HepG2 (cell line): ENCODE results near the gene BANP. TPM values are rescaled to one million over a fixed set of nuclear protein-coding genes. Genes with fewer than 3 reads are reported as not detected.
A peak's percentile ranks its signal among the peaks of the same experiment; 100 is the strongest.

ENCODE experiments used
- ATAC-seq: fragments of 200-7000 bp; cut with Tn5 transposase; 3 replicates; pipeline ENCODE4 v1.9.1; 2020; ENCODE audit warnings: mild to moderate bottlenecking, moderate library complexity
- BruUV-seq: library from RNA; stranded (reverse); fragments of 400-500 nt; replicated peaks from 2 replicates; lab custom pipeline; 2021; lab: Mats Ljungman, UMichigan
- CTCF ChIA-PET: fragments of 300-600 bp; formaldehyde crosslinking; extraction: SDS; loops from one replicate; lab custom pipeline; 2021; ENCODE audit warnings: low total read pairs, inconsistent platforms, low intra/inter-chr PET ratio; lab: Yijun Ruan, JAX
- POLR2A ChIA-PET: fragments of 350-600 bp; sonication (Branson Sonifier 250); formaldehyde crosslinking; loops from one replicate; lab custom pipeline; 2020; ENCODE audit warnings: antibody characterized with exemption, inconsistent platforms; lab: Yijun Ruan, JAX
- DNase-seq: peaks from one replicate; pipeline ENCODE4 v3.0.0-alpha.2; 2015; ENCODE audit warnings: low spot score
- FAIRE-seq: peaks from 3 replicates; lab custom pipeline; 2011; peaks lifted over from hg19 to GRCh38; lab: Jason Lieb, UNC
- H2AFZ ChIP-seq: one replicate; pipeline ENCODE4 v1.6.1; 2011; ENCODE audit warnings: low read length, inconsistent platforms
- H3K27ac ChIP-seq: fragments of 300-600 bp; 3 replicates; pipeline ENCODE4 v1.8.0; 2011; ENCODE audit warnings: mixed run types, mild to moderate bottlenecking, mixed read lengths, low read length, inconsistent platforms; ENCODE audit not compliant: insufficient read depth; ENCODE audit errors: extremely low read length
- H3K27me3 ChIP-seq, 2 experiments: fragments of 200-600 bp in 1 of 2; 2 replicates in 1 of 2; 3 replicates in 1 of 2; pipeline versions ENCODE4 v1.6.0 to v1.8.0; 2011; ENCODE audit warnings: low read length in 2 of 2, mild to moderate bottlenecking in 2 of 2, moderate library complexity in 2 of 2, inconsistent platforms in 1 of 2; ENCODE audit not compliant: insufficient read depth in 2 of 2, control insufficient read depth in 1 of 2
- H3K36me3 ChIP-seq, 2 experiments: fragments of 200-600 bp in 1 of 2; replicated peaks in 1 of 2; 2 replicates in 1 of 2; 3 replicates in 1 of 2; pipeline versions ENCODE4 v1.5.1 to v1.8.0; 2011; ENCODE audit warnings: low read length in 2 of 2, inconsistent platforms in 1 of 2; ENCODE audit not compliant: insufficient read depth in 2 of 2, control insufficient read depth in 1 of 2
- H3K4me1 ChIP-seq: 2 replicates; pipeline ENCODE4 v1.5.1; 2012; ENCODE audit warnings: low read length, inconsistent platforms; ENCODE audit not compliant: insufficient read depth
- H3K4me2 ChIP-seq: 2 replicates; pipeline ENCODE4 v1.6.0; 2011; ENCODE audit warnings: low read depth, low read length, inconsistent platforms
- H3K4me3 ChIP-seq, 3 experiments: fragments of 200-600 bp in 1 of 3; sonication (generic), shearing (Covaris generic) in 1 of 3; replicated peaks in 1 of 3; 2 replicates each; pipeline ENCODE4 v1.5.1; 2011 to 2016; ENCODE audit warnings: low read length in 3 of 3, inconsistent platforms in 2 of 3, low read depth in 2 of 3, mild to moderate bottlenecking in 2 of 3, control low read depth in 1 of 3, mixed read lengths in 1 of 3; ENCODE audit not compliant: insufficient read depth in 1 of 3
- H3K79me2 ChIP-seq: one replicate; pipeline ENCODE4 v1.6.1; 2011; ENCODE audit warnings: low read length, inconsistent platforms; ENCODE audit not compliant: insufficient read depth
- H3K9ac ChIP-seq: 2 replicates; pipeline ENCODE4 v1.6.0; 2011; ENCODE audit warnings: mild to moderate bottlenecking, low read depth, low read length, inconsistent platforms; ENCODE audit not compliant: insufficient read depth
- H3K9me3 ChIP-seq: 2 replicates; pipeline ENCODE4 v1.5.1; 2012; ENCODE audit warnings: mild to moderate bottlenecking, low read length
- H4K20me1 ChIP-seq: 2 replicates; pipeline ENCODE4 v1.6.0; 2011; ENCODE audit warnings: inconsistent platforms, mild to moderate bottlenecking, low read length, moderate library complexity; ENCODE audit not compliant: insufficient read depth
- CREB1 ChIP-seq, 2 experiments: fragments of 450-650 bp in 1 of 2; IDR thresholded peaks; 2 replicates each; pipeline ENCODE4 v1.6.1; 2016 to 2017; ENCODE audit warnings: control low read depth in 1 of 2, mild to moderate bottlenecking in 1 of 2, missing compliant biosample characterization in 1 of 2, missing genetic modification characterization in 1 of 2
- ETS1 ChIP-seq: sonication (generic); formaldehyde crosslinking; IDR thresholded peaks from 2 replicates; pipeline ENCODE4 v1.4.0; 2020; ENCODE audit warnings: missing genetic modification reagents
- IRF2 ChIP-seq: IDR thresholded peaks from 2 replicates; pipeline ENCODE4 v1.6.1; 2018; ENCODE audit warnings: missing genetic modification reagents, missing compliant biosample characterization
- MAFF ChIP-seq: IDR thresholded peaks from 2 replicates; pipeline ENCODE4 v1.6.1; 2011; ENCODE audit warnings: low read depth, low read length, improper control_type of control experiment
- MAFK ChIP-seq, 2 experiments: IDR thresholded peaks in 1 of 2; conservative IDR thresholded peaks in 1 of 2; 2 replicates each; pipeline ENCODE4 v1.6.1; 2011; ENCODE audit warnings: improper control_type of control experiment in 2 of 2, low read length in 2 of 2
- SYNCRIP ChIP-seq: fragments of 200-400 bp; formaldehyde crosslinking; IDR thresholded peaks from 2 replicates; pipeline ENCODE4 v1.6.1; 2018; ENCODE audit warnings: mild to moderate bottlenecking, low read depth, low read length; ENCODE audit not compliant: insufficient read depth
- TAF1 ChIP-seq: sonication (generic); formaldehyde crosslinking; IDR thresholded peaks from 2 replicates; pipeline ENCODE4 v1.4.0; 2020; ENCODE audit warnings: missing genetic modification reagents
- TOE1 ChIP-seq: sonication (generic); formaldehyde crosslinking; IDR thresholded peaks from 2 replicates; pipeline ENCODE4 v1.4.0; 2020; ENCODE audit warnings: mild to moderate bottlenecking, missing genetic modification reagents
- ZNF292 ChIP-seq: sonication (generic); formaldehyde crosslinking; IDR thresholded peaks from 2 replicates; pipeline ENCODE4 v1.8.1; 2022; ENCODE audit warnings: mild to moderate bottlenecking, low read depth, missing genetic modification reagents, borderline replicate concordance
- ZNF430 ChIP-seq: sonication (generic); formaldehyde crosslinking; IDR thresholded peaks from 2 replicates; pipeline ENCODE4 v1.9.0; 2021; ENCODE audit warnings: mild to moderate bottlenecking, missing genetic modification reagents
- ZNF547 ChIP-seq: sonication (generic); formaldehyde crosslinking; IDR thresholded peaks from 2 replicates; pipeline ENCODE4 v1.5.1; 2020; ENCODE audit warnings: mild to moderate bottlenecking, missing genetic modification reagents
- ZNF75D ChIP-seq: sonication (generic); formaldehyde crosslinking; IDR thresholded peaks from 2 replicates; pipeline ENCODE4 v1.8.1; 2023; ENCODE audit warnings: missing genetic modification reagents, mild to moderate bottlenecking, borderline replicate concordance
- ZNF839 ChIP-seq: sonication (generic); formaldehyde crosslinking; IDR thresholded peaks from 2 replicates; pipeline ENCODE4 v1.4.0; 2020; ENCODE audit warnings: missing genetic modification reagents, mild to moderate bottlenecking, borderline replicate concordance
- WGBS: methylation state at CpG from one replicate; pipeline ENCODE4 v1.1.6; 2017; ENCODE audit warnings: low lambda C conversion rate; 5-methylcytosine and 5-hydroxymethylcytosine counted together
- in situ Hi-C: cut with HindIII; loops from 2 replicates; pipeline ENCODE4 v1.10.0; 2017; ENCODE audit warnings: low pct_unique_long_range_greater_than_20kb; ENCODE audit not compliant: extremely low pct_ligation_motif_present
- intact Hi-C: fragments of 100-400 bp; cut with micrococcal nuclease; formaldehyde crosslinking; loops from one replicate; pipeline ENCODE4 v1.10.0; 2022; ENCODE audit not compliant: unreplicated experiment
- polyA plus RNA-seq, 8 experiments: library from polyadenylated mRNA; depleted of rRNA in 3 of 8; stranded (reverse) in 7 of 8; unstranded in 1 of 8; fragments of >200 nt; fragmentation: Illumina TruSeq in 4 of 8; extraction: Trizol in 4 of 8; gene quantifications; 2 replicates each; pipeline versions ENCODE4 v1.2.1 to v1.2.3, GENCODE V29; 2011 to 2016; ENCODE audit warnings: low read depth in 4 of 8, missing spikeins in 1 of 8, mixed read lengths in 1 of 8; ENCODE audit not compliant: insufficient read depth in 1 of 8
- total RNA-seq, 5 experiments: library from RNA; depleted of rRNA; stranded (reverse); fragments of >200 nt; fragmentation: Illumina TruSeq; extraction: Trizol; gene quantifications; 2 replicates each; pipeline ENCODE4 v1.2.3, GENCODE V29; 2016; ENCODE audit warnings: low read depth in 1 of 5
- TF ChIP-seq, protein P1 (sequence below): sonication (generic); formaldehyde crosslinking; IDR thresholded peaks from 2 replicates; pipeline ENCODE4 v1.5.1; 2020; ENCODE audit warnings: mild to moderate bottlenecking, missing genetic modification reagents, moderate library complexity
- TF ChIP-seq, protein P2 (sequence below): sonication (generic); formaldehyde crosslinking; IDR thresholded peaks from 2 replicates; pipeline ENCODE4 v1.8.0; 2023; ENCODE audit warnings: mild to moderate bottlenecking, missing genetic modification reagents
- TF ChIP-seq, protein P3 (sequence below): sonication (generic); formaldehyde crosslinking; IDR thresholded peaks from 2 replicates; pipeline ENCODE4 v1.4.0; 2020; ENCODE audit warnings: missing genetic modification reagents, borderline replicate concordance

BANP gene
- total and polyA plus RNA-seq, 2 of the 13 experiments (the other 11 are each of a cell fraction or from before 2014, with no cell fraction given), result 20.2 to 23.8 TPM

GRCh38 chr16:87945351-87946042 is 5.7 kb upstream of the BANP start:
- POLR2A ChIA-PET, result interaction anchor here (2.1 kb wide), 1 partner anchor 9 kb away, joined by 14 read pairs; the partner anchor contains the start of gene CA5A
- CTCF ChIA-PET, result no interaction called here
- intact Hi-C loops, result no loop called here
- TF ChIP-seq TAF1 (CRISPR knock-in tag), result 0 out of 2 replicates have a peak, but pooled peaks have one; percentile 13
- no peak for TF ChIP-seq SYNCRIP
- TF ChIP-seq ZNF292 (CRISPR knock-in tag), result no peak
- TF ChIP-seq, protein P1, sequence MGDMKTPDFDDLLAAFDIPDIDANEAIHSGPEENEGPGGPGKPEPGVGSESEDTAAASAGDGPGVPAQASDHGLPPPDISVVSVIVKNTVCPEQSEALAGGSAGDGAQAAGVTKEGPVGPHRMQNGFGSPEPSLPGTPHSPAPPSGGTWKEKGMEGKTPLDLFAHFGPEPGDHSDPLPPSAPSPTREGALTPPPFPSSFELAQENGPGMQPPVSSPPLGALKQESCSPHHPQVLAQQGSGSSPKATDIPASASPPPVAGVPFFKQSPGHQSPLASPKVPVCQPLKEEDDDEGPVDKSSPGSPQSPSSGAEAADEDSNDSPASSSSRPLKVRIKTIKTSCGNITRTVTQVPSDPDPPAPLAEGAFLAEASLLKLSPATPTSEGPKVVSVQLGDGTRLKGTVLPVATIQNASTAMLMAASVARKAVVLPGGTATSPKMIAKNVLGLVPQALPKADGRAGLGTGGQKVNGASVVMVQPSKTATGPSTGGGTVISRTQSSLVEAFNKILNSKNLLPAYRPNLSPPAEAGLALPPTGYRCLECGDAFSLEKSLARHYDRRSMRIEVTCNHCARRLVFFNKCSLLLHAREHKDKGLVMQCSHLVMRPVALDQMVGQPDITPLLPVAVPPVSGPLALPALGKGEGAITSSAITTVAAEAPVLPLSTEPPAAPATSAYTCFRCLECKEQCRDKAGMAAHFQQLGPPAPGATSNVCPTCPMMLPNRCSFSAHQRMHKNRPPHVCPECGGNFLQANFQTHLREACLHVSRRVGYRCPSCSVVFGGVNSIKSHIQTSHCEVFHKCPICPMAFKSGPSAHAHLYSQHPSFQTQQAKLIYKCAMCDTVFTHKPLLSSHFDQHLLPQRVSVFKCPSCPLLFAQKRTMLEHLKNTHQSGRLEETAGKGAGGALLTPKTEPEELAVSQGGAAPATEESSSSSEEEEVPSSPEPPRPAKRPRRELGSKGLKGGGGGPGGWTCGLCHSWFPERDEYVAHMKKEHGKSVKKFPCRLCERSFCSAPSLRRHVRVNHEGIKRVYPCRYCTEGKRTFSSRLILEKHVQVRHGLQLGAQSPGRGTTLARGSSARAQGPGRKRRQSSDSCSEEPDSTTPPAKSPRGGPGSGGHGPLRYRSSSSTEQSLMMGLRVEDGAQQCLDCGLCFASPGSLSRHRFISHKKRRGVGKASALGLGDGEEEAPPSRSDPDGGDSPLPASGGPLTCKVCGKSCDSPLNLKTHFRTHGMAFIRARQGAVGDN (CRISPR knock-in tag), result peak; percentile 45; the same call in 1 of the 2 replicates
- no peak for TF ChIP-seq ETS1
- peak; percentile 71 for TF ChIP-seq CREB1 (IDR thresholded peaks at IDR 0.05)
- TF ChIP-seq CREB1 (CRISPR knock-in tag; IDR thresholded peaks at IDR 0.05), result no peak; the same call in 1 of the 2 replicates
- no peak for TF ChIP-seq ZNF430
- TF ChIP-seq ZNF75D (CRISPR knock-in tag), result no peak
- TF ChIP-seq ZNF547, result 0 out of 2 replicates have a peak, but pooled peaks have one; percentile 22
- TF ChIP-seq, protein P2, sequence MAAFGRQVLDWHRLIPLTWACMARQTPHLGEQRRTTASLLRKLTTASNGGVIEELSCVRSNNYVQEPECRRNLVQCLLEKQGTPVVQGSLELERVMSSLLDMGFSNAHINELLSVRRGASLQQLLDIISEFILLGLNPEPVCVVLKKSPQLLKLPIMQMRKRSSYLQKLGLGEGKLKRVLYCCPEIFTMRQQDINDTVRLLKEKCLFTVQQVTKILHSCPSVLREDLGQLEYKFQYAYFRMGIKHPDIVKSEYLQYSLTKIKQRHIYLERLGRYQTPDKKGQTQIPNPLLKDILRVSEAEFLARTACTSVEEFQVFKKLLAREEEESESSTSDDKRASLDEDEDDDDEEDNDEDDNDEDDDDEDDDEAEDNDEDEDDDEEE, result no peak
- TF ChIP-seq, protein P3, sequence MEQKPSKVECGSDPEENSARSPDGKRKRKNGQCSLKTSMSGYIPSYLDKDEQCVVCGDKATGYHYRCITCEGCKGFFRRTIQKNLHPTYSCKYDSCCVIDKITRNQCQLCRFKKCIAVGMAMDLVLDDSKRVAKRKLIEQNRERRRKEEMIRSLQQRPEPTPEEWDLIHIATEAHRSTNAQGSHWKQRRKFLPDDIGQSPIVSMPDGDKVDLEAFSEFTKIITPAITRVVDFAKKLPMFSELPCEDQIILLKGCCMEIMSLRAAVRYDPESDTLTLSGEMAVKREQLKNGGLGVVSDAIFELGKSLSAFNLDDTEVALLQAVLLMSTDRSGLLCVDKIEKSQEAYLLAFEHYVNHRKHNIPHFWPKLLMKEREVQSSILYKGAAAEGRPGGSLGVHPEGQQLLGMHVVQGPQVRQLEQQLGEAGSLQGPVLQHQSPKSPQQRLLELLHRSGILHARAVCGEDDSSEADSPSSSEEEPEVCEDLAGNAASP (CRISPR knock-in tag), result no peak
- 0 out of 2 replicates have a peak, but pooled peaks have one; percentile 17 for TF ChIP-seq IRF2 (CRISPR knock-in tag)
- peak; percentile 81 for TF ChIP-seq MAFF
- TF ChIP-seq TOE1 (CRISPR knock-in tag), result no peak
- no peak for TF ChIP-seq ZNF839
- TF ChIP-seq MAFK (conservative IDR thresholded peaks at IDR 0.05 in 1 of 2, IDR thresholded peaks at IDR 0.05 in 1 of 2; ENCODE audit: low read length in 2 of 2), result peak; percentile 83 to 91

More at GRCh38 chr16:87945351-87946042, 5.7 kb upstream of the BANP start:
- FAIRE-seq (no peak), ATAC-seq (no peak), DNase-seq (no peak)
- no peaks in the 10 kb centered on the region for H3K9me3 ChIP-seq
- peak overlapping the region; percentile 21 for H3K4me2 ChIP-seq
- WGBS, result 52% methylated on average over 21 of the region's 22 CpGs
- peaks cover 68% of the 10 kb centered on the region for H3K4me1 ChIP-seq
- peak overlapping the region; percentile 38 for H2AFZ ChIP-seq
- H3K4me3 ChIP-seq, result no peak overlapping the region
- in situ Hi-C loops, result no loop called here
- no peaks in the 10 kb centered on the region for H3K27me3 ChIP-seq
- H3K9ac ChIP-seq, result no peak overlapping the region
- no peaks in the 10 kb centered on the region for H3K36me3 ChIP-seq
- H3K79me2 ChIP-seq, result no peaks in the 10 kb centered on the region
- H4K20me1 ChIP-seq, result no peaks in the 10 kb centered on the region
- BruUV-seq, result no TSS peak
- H3K27ac ChIP-seq, result no peak overlapping the region
